GM19328 (cell line): Measurements from ENCODE around the gene DPYSL5.
"Not testable (repeated sequence)": the region's sequence is repeated elsewhere in the genome, so short reads cannot be mapped to it uniquely, and the experiment has no call there.

Experiments used
- ATAC-seq: cut with Tn5 transposase; IDR thresholded peaks from one replicate; pipeline ENCODE4 v1.9.1; 2021; ENCODE audit warnings: mild to moderate bottlenecking, moderate library complexity; ENCODE audit not compliant: unreplicated experiment

Gene DPYSL5

GRCh38 chr2:26847655-26848335, at the start of gene DPYSL5:
Gene DPYSL5, plus strand, starts transcription at chr2:26848132. Its CDS starts 50,368 bp downstream, at chr2:26898500.
- ATAC-seq, result no peak

- ATAC-seq, result no peak
Observed at GRCh38 chr2:26801328-26801727, 46.6 kb upstream of the DPYSL5 start.

GRCh38 chr2:26801796-26802195, 46.1 kb upstream of the DPYSL5 start:
- no peak for ATAC-seq

DNA sequence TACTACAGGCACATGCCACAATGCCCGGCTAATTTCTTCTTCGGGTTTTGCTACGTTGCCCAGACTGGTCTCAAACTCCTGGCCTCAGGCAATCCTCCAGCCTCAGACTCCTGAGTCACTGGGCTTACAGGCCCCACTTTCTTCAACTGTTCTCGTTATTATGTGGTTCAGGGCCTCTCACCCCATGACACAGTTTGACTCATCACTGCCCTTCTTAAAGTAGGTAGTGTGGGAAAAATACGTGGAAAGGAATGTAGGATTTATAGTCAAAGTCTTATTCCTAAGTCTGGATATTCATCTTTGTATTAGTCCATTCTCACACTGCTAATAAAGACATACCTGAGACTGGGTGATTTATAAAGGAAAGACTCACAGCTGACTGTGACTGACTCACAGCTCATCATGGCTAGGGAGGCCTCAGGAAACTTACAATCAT, 42.7 kb upstream of the DPYSL5 start:
- no peak for ATAC-seq

DNA sequence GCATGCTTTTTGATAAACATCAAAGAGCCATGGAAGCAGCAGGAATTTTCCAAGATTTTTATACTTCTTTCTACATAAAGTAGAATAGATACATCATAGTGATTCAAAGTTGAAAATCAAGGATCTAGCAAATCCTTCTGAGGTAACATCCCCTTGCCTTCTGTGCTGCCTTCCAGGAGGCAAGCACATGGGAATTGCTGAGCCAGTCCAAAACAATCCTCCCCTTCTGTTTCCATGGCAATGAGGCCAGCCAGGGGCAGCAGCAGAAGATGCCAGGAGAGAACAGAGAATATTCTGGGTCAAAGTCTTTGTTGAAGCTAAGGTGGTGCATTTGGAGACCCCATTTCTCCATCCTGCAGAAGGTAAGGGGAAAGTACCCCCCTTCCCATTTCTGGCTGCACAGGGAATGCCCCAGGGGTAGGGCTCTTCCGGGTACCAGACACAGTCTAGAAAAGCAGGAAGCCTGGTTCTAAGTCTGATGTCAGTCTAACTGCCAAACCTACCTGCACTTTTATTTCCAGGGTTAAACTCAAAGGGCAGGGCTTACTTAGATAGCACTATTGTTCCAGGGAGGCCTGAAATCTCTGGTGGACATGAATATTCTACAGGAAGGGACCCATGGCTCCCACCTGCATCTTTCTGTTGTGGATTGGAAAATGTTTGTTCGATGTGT, 40.0 kb upstream of the DPYSL5 start:
- ATAC-seq, result no peak

DNA sequence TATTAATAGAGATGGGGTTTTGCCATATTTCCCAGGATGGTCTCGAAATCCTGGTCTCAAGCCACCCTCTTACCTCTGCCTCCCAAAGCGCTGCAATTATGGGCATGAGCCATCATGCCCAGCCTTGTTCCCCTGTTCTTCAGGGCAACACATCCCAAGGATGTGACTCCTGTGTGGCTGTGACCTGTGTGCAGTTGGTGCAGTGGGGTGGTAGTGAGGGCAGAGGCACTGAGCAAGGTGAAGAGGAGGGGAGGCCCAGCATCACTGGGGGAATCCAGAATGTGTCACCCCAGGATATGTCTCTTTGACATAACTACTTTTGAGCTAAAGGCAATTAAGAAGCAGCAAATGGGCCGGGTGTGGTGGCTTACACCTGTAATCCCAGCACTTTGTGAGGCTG, 38.7 kb upstream of the DPYSL5 start:
- ATAC-seq, result no peak

DNA sequence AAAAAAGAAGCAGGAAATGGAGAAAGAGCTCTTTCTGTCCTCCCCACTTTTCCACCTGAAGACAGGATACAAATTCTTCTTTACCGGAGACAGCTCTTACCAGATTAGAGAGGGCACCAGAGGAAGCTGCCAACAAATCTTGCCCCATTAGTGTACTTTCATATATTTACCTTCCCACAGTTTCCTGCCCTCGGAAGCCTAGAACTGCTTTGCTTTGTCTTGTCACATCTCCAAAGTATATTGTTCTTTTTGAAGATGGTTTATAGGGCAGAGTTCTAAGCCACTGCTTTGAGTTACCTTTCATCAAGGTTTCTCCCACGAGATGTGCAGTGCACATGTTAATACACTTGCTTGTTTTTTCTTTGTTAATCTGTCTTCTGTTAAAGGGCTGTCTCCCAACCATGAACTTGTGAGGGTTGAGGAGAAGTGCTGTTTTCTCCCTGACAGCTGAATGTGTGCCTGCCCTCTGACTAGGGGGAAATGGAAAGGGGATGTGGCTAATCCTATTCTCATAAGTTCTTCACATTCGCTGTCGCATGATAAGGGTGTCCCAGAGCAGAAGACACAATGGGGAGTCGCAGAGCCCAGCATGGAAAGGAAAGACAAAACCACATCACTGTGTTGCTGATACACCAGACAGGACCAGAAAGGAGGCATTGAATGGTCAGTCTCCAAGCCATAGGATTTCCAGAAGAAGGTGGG, 37.9 kb upstream of the DPYSL5 start:
- no peak for ATAC-seq

- no peak for ATAC-seq
Observed at GRCh38 chr2:26811261-26811660, 36.7 kb upstream of the DPYSL5 start.

DNA sequence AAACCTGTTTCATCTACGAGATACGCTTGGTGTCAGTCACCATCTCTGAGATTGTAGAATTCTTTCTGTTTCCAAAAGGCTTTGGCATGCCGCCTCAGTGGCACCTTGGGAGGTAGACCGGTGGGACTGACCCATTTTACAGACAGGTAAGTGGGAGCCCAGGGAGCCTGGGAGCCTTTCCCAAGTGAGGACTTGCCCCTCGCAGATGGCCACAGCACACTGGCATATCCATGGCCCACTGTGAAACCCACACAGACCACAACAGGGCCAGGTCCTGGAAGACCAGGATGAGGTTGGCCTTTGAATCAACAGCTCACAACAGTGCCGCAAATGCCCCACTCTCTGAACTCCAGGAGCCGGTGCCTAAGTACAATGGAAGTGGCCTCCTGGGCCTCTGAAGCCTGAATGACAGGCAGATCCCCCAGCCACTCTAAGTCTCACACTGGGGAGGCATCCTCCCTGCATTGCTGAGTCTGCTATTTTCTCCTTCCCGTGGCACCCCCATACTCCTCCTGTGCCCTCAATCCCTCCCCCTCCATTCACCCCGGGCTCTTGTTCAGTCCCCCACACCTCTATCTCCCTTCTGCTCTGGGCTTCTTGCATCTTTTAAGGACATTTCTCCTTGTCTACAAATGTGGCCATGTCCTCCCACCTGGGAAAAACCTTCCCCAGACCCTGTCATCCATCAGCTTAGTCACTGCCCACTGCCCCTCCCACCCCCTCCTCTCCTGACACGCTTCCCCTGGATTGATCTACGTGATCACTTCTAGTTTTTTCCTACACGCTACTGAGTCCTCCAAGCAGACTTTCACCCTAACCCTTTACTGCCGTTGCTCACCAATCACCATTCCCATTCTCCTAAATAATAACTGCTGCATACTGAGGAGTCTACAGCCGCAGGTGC, 35.9 kb upstream of the DPYSL5 start:
- ATAC-seq, result no peak

DNA sequence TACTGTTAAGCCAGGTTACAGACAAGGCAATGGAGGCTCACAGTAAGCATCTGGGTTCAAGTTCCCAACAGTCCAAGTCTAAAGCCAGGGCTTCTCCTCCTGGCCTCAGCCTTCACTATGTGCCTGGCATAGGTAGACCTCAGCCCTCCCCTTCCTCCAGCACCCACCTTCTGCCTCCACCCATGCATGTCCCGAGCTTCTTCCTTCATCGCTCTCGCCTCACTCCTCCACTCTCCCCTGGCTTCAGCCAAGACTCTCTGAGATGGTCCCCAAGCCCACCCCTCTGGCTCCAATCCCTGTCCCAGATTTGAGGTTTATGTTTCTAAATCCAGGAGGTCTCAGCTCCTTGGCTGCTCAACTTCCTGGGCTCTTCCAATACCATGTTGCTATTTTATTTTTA, 35.2 kb upstream of the DPYSL5 start:
- no peak for ATAC-seq

GRCh38 chr2:26814072-26814765, 33.7 kb upstream of the DPYSL5 start:
- not testable (repeated sequence) for ATAC-seq

- ATAC-seq, result no peak
Observed at GRCh38 chr2:26816893-26817292, 31.0 kb upstream of the DPYSL5 start.

- no peak for ATAC-seq
Observed at GRCh38 chr2:26818255-26818654, 29.7 kb upstream of the DPYSL5 start.

- ATAC-seq, result no peak
Observed at GRCh38 chr2:26818972-26819371, 29.0 kb upstream of the DPYSL5 start.

DNA sequence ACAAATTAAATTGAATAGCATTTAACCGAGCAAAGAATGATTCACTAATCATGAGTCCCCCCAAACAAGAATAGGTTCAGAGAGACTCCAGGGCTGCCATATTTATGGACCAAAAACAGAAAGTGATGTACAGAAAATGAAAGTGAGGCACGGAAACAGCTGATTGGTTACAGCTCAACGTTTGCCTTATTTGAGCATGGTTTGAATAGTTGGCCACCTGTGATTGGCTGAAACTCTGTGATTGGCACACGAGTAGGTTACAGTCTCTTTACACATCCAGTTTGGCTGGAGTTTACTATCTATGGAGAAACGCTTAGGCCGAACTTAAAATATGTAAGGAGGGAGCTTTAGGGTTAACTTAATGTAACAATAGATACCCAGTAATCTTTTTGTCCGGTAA, 27.0 kb upstream of the DPYSL5 start:
- no peak for ATAC-seq

DNA sequence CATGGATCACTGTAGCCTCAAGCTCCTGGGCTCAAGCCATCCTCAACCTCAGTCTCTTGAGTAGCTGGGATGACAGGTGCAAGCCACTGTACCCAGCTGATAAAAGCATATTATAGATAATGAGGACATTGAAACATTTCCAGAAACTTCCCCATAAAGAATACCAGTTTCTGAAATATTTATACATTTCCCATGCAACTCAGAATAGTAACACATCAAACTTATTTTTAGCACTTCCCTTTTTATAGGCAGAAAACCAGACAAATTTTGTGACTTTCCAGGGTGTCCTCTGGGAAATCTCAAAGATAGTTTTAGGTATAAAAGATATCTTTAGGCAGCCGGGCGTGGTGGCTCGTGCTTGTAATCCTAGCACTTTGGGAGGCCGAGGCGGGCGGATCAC, 25.1 kb upstream of the DPYSL5 start:
- ATAC-seq, result no peak

GRCh38 chr2:26838121-26838906, 9.6 kb upstream of the DPYSL5 start:
- ATAC-seq, result no peak

- no peak for ATAC-seq
Observed at GRCh38 chr2:26840937-26841610, 6.9 kb upstream of the DPYSL5 start.

GRCh38 chr2:26843041-26843440, 4.9 kb upstream of the DPYSL5 start:
- ATAC-seq, result no peak
